PC-3 (cell line): Measurements from ENCODE around the gene NGRN. TPM values are rescaled to one million over a fixed set of nuclear protein-coding genes. Genes with fewer than 3 reads are reported as not detected.

Source experiments
- ATAC-seq: fragments of 200-7000 bp; cut with Tn5 transposase; 2 replicates; pipeline ENCODE4 v1.9.1; 2020; ENCODE audit warnings: mild to moderate bottlenecking, moderate library complexity
- BruUV-seq: library from RNA; stranded (reverse); fragments of 400-500 nt; replicated peaks from 2 replicates; lab custom pipeline; 2021; lab: Mats Ljungman, UMichigan
- CTCF ChIA-PET: fragments of 300-600 bp; sonication (Branson Sonifier 250); formaldehyde crosslinking; loops from one replicate; lab custom pipeline; 2022; ENCODE audit warnings: antibody characterized with exemption; lab: Charles Lee
- POLR2A ChIA-PET: fragments of 300-600 bp; sonication (Branson Sonifier 250); formaldehyde crosslinking; loops from one replicate; lab custom pipeline; 2022; ENCODE audit warnings: antibody characterized with exemption; ENCODE audit not compliant: unreplicated experiment; lab: Charles Lee
- DNase-seq: peaks from one replicate; pipeline ENCODE4 v3.0.0-alpha.2; 2015
- H2AFZ ChIP-seq: fragments of 300-600 bp; sonication (generic); 2 replicates; pipeline ENCODE4 v1.6.0; 2016; ENCODE audit warnings: antibody characterized with exemption, low read length
- H3F3A ChIP-seq: fragments of 300-600 bp; sonication (generic); one replicate; pipeline ENCODE4 v1.6.0; 2017; ENCODE audit warnings: antibody characterized with exemption, low read length, control low read depth, mild to moderate bottlenecking; ENCODE audit not compliant: unreplicated experiment
- H3K27ac ChIP-seq: fragments of 300-600 bp; sonication (generic); 2 replicates; pipeline ENCODE4 v1.5.1; 2016; ENCODE audit warnings: mild to moderate bottlenecking, low read length
- H3K27me3 ChIP-seq: fragments of 300-600 bp; sonication (generic); 2 replicates; pipeline ENCODE4 v1.6.1; 2016; ENCODE audit warnings: low read length, mixed read lengths
- H3K36me3 ChIP-seq: fragments of 300-600 bp; sonication (generic); 2 replicates; pipeline ENCODE4 v1.6.1; 2016; ENCODE audit warnings: low read depth, mixed run types, low read length, mixed read lengths
- H3K4me1 ChIP-seq: fragments of 300-600 bp; sonication (generic); 2 replicates; pipeline ENCODE4 v1.5.1; 2016; ENCODE audit warnings: low read length; ENCODE audit not compliant: insufficient read depth
- H3K4me2 ChIP-seq: fragments of 300-600 bp; sonication (generic); 2 replicates; pipeline ENCODE4 v1.6.0; 2016; ENCODE audit warnings: low read length
- H3K4me3 ChIP-seq: fragments of 300-600 bp; sonication (generic); 2 replicates; pipeline ENCODE4 v1.5.1; 2016; ENCODE audit warnings: mild to moderate bottlenecking, low read length, mixed read lengths
- H3K79me2 ChIP-seq: fragments of 300-600 bp; sonication (generic); 2 replicates; pipeline ENCODE4 v1.6.1; 2017; ENCODE audit warnings: low read length, mixed read lengths
- H3K9ac ChIP-seq: fragments of 300-600 bp; sonication (generic); 2 replicates; pipeline ENCODE4 v1.6.0; 2016; ENCODE audit warnings: mild to moderate bottlenecking, low read length
- H3K9me2 ChIP-seq: fragments of 300-600 bp; sonication (generic); replicated peaks from 2 replicates; pipeline ENCODE4 v1.6.1; 2016; ENCODE audit warnings: mixed run types, low read length, mixed read lengths
- H3K9me3 ChIP-seq: fragments of 300-600 bp; sonication (generic); 2 replicates; pipeline ENCODE4 v1.6.1; 2016; ENCODE audit warnings: low read length, mixed read lengths
- H4K20me1 ChIP-seq: fragments of 300-600 bp; sonication (generic); 2 replicates; pipeline ENCODE4 v1.6.1; 2016; ENCODE audit warnings: low read length, mixed read lengths
- CTCF ChIP-seq: fragments of 300-600 bp; sonication (generic); conservative IDR thresholded peaks from 2 replicates; pipeline ENCODE4 v1.5.1; 2017; ENCODE audit warnings: antibody characterized with exemption, low read depth, mild to moderate bottlenecking, low read length
- EZH2 ChIP-seq: fragments of 300-600 bp; sonication (generic); IDR thresholded peaks from one replicate; pipeline ENCODE4 v1.6.1; 2017; ENCODE audit warnings: antibody characterized with exemption, mild to moderate bottlenecking, low read length; ENCODE audit not compliant: unreplicated experiment
- EZH2phosphoT487 ChIP-seq: fragments of 300-600 bp; sonication (generic); IDR thresholded peaks from 2 replicates; pipeline ENCODE4 v1.6.1; 2018; ENCODE audit warnings: mild to moderate bottlenecking, antibody characterized with exemption, low read length, borderline replicate concordance
- intact Hi-C: fragments of 100-400 bp; cut with micrococcal nuclease; formaldehyde crosslinking; loops from 2 replicates; pipeline ENCODE4 v1.9.0; 2023
- total RNA-seq: library from RNA; depleted of rRNA; stranded (reverse); fragments of >200 nt; gene quantifications from 2 replicates; pipeline ENCODE4 v1.2.3, GENCODE V29; 2014

NGRN gene
- total RNA-seq, 1 experiment from 2014 or later, result 99.3 TPM

GRCh38 chr15:90306560-90306959, 41.1 kb downstream of the NGRN start:
- TF ChIP-seq CTCF (no peak), EZH2 (no peak), EZH2phosphoT487 (no peak)
- H3F3A ChIP-seq, result no peaks in the 10 kb centered on the region
- no peaks in the 10 kb centered on the region for H3K9me3 ChIP-seq
- intact Hi-C loops, result no loop called here
- ChIA-PET POLR2A (no interaction called here), CTCF (no interaction called here)
- no peak overlapping the region for H3K9ac ChIP-seq
- no peaks in the 10 kb centered on the region for H3K36me3 ChIP-seq
- H3K4me2 ChIP-seq, result no peak overlapping the region
- H3K27me3 ChIP-seq, result no peaks in the 10 kb centered on the region
- H3K4me3 ChIP-seq, result no peak overlapping the region
- DNase-seq, result no peak
- H3K9me2 ChIP-seq, result no peaks in the 10 kb centered on the region
- no peaks in the 10 kb centered on the region for H4K20me1 ChIP-seq
- BruUV-seq, result no TSS peak
- no peaks in the 10 kb centered on the region for H3K79me2 ChIP-seq
- ATAC-seq, result no peak
- H3K27ac ChIP-seq, result no peak overlapping the region
- no peak overlapping the region for H2AFZ ChIP-seq
- no peaks in the 10 kb centered on the region for H3K4me1 ChIP-seq

GRCh38 chr15:90307661-90308060, 42.2 kb downstream of the NGRN start:
- CTCF ChIA-PET, result no interaction called here
- intact Hi-C loops, result no loop called here
- Histone ChIP-seq H3K9me3 (no peaks in the 10 kb centered on the region), H3K36me3 (no peaks in the 10 kb centered on the region), H3K4me2 (no peak overlapping the region), H3K27me3 (no peaks in the 10 kb centered on the region), H3K4me1 (no peaks in the 10 kb centered on the region), H3K9ac (no peak overlapping the region), H3K27ac (no peak overlapping the region), H2AFZ (no peak overlapping the region), H3F3A (no peaks in the 10 kb centered on the region), H3K4me3 (no peak overlapping the region), H3K79me2 (no peaks in the 10 kb centered on the region), H3K9me2 (no peaks in the 10 kb centered on the region), H4K20me1 (no peaks in the 10 kb centered on the region)
- no peak for ATAC-seq
- POLR2A ChIA-PET, result no interaction called here
- no peak for DNase-seq
- TF ChIP-seq CTCF (no peak), EZH2 (no peak), EZH2phosphoT487 (no peak)
- no TSS peak for BruUV-seq

- intact Hi-C loops, result no loop called here
- no peak for TF ChIP-seq EZH2phosphoT487
- no peak for TF ChIP-seq CTCF
- TF ChIP-seq EZH2, result no peak
- Histone ChIP-seq H3K4me3 (no peak overlapping the region), H3K9ac (no peak overlapping the region), H3K4me2 (no peak overlapping the region), H4K20me1 (no peaks in the 10 kb centered on the region), H3F3A (no peaks in the 10 kb centered on the region), H3K9me3 (no peaks in the 10 kb centered on the region), H3K79me2 (no peaks in the 10 kb centered on the region), H3K27ac (no peak overlapping the region), H3K27me3 (no peaks in the 10 kb centered on the region), H3K4me1 (no peaks in the 10 kb centered on the region), H3K36me3 (no peaks in the 10 kb centered on the region), H2AFZ (no peak overlapping the region), H3K9me2 (no peaks in the 10 kb centered on the region)
- ChIA-PET POLR2A (no interaction called here), CTCF (no interaction called here)
- DNase-seq (no peak), ATAC-seq (no peak)
- no TSS peak for BruUV-seq
Measured at GRCh38 chr15:90309020-90309419, 43.5 kb downstream of the NGRN start.
